Nucleus accumbens (tissue), 56 donors: Measurements from ENCODE around the gene TTBK2.
"Not testable (repeated sequence)": the region's sequence is repeated elsewhere in the genome, so short reads cannot be mapped to it uniquely, and the experiment has no call there.

Experiments
- DNase-seq, 56 donors: peaks; one replicate each; lab custom pipeline; 2025; lab: John Stamatoyannopoulos, UW

The TTBK2 gene

GRCh38 chr15:42920519-42921341 lies at the start of gene TTBK2:
TTBK2 (minus strand) TSS chr15:42920778; CDS start chr15:42878617, 42,161 bp downstream.
- peak; percentile 90 to 100 (median 98) for DNase-seq

GRCh38 chr15:42964476-42964875 lies 43.9 kb upstream of the TTBK2 start:
- no peak for DNase-seq

- DNase-seq = no peak
Measured at GRCh38 chr15:42955518-42955917, 34.9 kb upstream of the TTBK2 start.

GRCh38 chr15:42954291-42954690 lies 33.7 kb upstream of the TTBK2 start:
- no peak for DNase-seq

GRCh38 chr15:42948898-42949297 lies 28.3 kb upstream of the TTBK2 start:
- not testable (repeated sequence) for DNase-seq

- no peak for DNase-seq
Measured at GRCh38 chr15:42940527-42940926, 19.9 kb upstream of the TTBK2 start.

GRCh38 chr15:42939841-42940240 lies 19.3 kb upstream of the TTBK2 start:
- peak in 30 of 56 donors; percentile 2 to 67 (median 16) for DNase-seq

GRCh38 chr15:42937143-42937542 lies 16.6 kb upstream of the TTBK2 start:
- DNase-seq = no peak

- no peak for DNase-seq
Measured at GRCh38 chr15:42933886-42934667, 13.5 kb upstream of the TTBK2 start.

- DNase-seq = no peak
Measured at GRCh38 chr15:42932833-42933515, 12.4 kb upstream of the TTBK2 start.

- no peak for DNase-seq
Measured at GRCh38 chr15:42931702-42932486, 11.3 kb upstream of the TTBK2 start.

GRCh38 chr15:42929306-42929848 lies 8.8 kb upstream of the TTBK2 start:
- no peak for DNase-seq

GRCh38 chr15:42921342-42921731 lies 759 bp upstream of the TTBK2 start:
- DNase-seq = peak in 39 of 56 donors; percentile 7 to 76 (median 53)

GRCh38 chr15:42919799-42920518 lies 619 bp downstream of the TTBK2 start:
- peak in 42 of 56 donors; percentile 5 to 72 (median 52) for DNase-seq

- DNase-seq = no peak
Measured at GRCh38 chr15:42919308-42919707, 1.3 kb downstream of the TTBK2 start.

GRCh38 chr15:42918047-42918446 lies 2.5 kb downstream of the TTBK2 start:
- no peak for DNase-seq

- DNase-seq = no peak
Measured at GRCh38 chr15:42915654-42916315, 4.8 kb downstream of the TTBK2 start.

- no peak for DNase-seq
Measured at GRCh38 chr15:42914728-42915497, 5.7 kb downstream of the TTBK2 start.
